Retinal pigment epithelial cell (primary cell): ENCODE data around the gene CCNL2.

Experiments used
- DNase-seq: peaks from one replicate; pipeline ENCODE4 v3.0.0-alpha.2; 2010; ENCODE audit warnings: low read depth
- H3K4me3 ChIP-seq: 2 replicates; pipeline ENCODE4 v1.5.1; 2011; ENCODE audit warnings: mild to moderate bottlenecking, low read length, control low read depth, moderate library complexity
- TF ChIP-seq, protein P1 (sequence below): conservative IDR thresholded peaks from 2 replicates; pipeline ENCODE4 v1.5.1; 2011; ENCODE audit warnings: low read depth, low read length, control low read depth, inconsistent platforms

The CCNL2 gene

DNA sequence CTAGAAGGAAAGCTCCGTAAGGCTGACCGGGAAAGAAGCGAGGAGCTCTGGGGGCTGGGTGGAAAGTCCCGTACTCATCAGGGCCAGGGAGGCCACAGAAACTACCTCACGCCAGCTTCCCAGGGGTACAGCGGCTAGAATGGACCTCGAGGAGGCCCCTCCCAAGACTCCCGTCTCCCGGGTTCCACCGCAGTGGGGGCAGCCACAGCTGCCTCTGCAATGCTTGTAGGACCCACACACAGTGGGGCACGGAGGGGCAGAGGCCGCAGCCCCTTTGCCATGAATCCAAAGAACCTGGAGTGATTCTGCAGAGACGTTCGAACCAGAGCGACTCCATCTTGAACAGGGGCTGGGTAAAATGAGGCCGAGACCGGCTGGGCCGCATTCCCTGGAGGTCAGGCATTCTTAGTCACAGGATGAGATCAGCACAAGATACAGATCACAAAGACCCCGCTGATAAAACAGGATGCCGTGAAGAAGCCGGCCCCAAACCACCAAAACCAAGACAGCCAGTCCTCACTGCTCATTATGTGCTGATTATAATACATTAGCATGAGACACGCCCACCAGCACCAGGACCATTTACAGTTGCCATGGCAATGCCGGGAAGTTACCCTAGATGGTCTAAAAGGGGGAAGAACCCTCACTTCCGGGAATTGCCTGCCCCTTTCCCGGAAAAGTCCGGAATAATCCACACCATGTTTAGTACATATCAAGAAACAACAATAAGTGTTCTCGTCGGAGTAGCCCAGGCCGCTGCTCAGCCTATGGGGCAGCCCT is 23.5 kb upstream of the CCNL2 start:
- H3K4me3 ChIP-seq, result no peak overlapping the region
- TF ChIP-seq, protein P1, sequence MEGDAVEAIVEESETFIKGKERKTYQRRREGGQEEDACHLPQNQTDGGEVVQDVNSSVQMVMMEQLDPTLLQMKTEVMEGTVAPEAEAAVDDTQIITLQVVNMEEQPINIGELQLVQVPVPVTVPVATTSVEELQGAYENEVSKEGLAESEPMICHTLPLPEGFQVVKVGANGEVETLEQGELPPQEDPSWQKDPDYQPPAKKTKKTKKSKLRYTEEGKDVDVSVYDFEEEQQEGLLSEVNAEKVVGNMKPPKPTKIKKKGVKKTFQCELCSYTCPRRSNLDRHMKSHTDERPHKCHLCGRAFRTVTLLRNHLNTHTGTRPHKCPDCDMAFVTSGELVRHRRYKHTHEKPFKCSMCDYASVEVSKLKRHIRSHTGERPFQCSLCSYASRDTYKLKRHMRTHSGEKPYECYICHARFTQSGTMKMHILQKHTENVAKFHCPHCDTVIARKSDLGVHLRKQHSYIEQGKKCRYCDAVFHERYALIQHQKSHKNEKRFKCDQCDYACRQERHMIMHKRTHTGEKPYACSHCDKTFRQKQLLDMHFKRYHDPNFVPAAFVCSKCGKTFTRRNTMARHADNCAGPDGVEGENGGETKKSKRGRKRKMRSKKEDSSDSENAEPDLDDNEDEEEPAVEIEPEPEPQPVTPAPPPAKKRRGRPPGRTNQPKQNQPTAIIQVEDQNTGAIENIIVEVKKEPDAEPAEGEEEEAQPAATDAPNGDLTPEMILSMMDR, result no peak
- DNase-seq, result no peak

DNA sequence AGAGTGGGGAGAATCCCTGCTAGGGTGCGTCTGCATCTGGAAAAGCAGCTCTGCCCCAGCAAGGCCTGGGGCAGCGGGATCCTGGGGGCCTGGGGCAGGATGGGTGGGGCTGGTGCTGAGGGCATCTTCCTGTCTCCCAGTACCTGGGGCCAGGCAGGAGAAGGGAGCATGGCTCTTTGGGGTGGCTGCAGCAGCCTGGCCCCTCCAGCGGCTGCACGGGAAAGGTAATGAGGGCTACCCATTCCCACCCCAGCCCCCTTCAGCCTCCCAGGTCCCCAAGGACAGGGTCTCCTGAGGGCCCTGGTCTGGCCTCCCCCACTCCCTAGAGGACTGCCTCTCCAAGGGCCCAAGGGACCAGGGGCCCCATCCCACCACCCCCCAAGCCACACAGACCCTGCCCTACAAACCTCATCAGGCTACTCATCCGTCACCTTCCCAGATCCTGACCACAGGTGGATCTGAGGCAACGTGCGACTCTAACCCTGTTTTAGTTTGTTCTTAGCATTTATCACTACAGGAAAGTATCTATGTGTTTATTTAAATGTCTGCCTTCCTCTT is 22.9 kb upstream of the CCNL2 start:
- no peak overlapping the region for H3K4me3 ChIP-seq
- TF ChIP-seq, protein P1, result no peak
- no peak for DNase-seq

DNA sequence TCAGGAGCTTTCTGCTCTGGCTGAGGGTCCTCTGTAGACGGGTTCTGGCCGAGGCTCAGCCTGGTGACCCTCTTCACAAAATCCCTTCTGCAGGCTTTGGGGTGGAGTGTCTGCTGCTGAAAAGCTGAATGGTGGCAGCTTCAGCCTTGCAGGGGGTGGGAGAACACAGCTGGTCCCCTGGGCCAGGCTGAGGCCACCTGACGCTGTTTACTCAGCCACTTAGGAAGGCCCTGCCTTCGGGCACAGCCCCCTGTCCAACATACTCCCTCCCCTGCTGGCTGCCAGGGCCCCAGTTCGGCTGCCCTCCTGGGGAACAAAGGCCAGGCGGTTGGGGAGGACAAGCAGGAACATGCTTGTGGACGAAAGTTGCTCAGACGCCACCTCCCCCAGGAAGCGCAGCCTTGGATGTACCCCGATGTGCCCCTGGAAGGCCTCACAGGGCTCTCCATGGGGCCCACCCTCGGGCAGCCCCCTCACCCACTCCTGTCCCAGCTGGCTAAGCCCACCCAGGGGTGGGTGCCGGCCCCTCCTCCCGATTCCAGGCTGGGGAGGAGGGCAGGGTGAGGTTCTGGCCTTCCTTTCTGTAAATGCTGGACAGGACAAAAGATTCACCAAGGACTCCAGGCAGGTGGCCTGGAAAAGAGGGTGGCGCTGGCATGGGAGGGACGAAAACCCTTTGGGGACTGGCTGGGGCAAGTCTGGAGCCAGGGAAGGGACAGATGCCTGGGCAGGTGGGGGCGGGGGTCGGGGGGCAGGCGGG is 22.2 kb upstream of the CCNL2 start, which contains the start of gene ANKRD65:
ANKRD65 (minus strand) TSS at position 130 of the 760 bp plus-strand sequence. CDS start 271 bp downstream, outside the sequence.
- no peak within 1 kb of the TSS for H3K4me3 ChIP-seq
- TF ChIP-seq, protein P1, result no peak
- DNase-seq, result no peak

DNA sequence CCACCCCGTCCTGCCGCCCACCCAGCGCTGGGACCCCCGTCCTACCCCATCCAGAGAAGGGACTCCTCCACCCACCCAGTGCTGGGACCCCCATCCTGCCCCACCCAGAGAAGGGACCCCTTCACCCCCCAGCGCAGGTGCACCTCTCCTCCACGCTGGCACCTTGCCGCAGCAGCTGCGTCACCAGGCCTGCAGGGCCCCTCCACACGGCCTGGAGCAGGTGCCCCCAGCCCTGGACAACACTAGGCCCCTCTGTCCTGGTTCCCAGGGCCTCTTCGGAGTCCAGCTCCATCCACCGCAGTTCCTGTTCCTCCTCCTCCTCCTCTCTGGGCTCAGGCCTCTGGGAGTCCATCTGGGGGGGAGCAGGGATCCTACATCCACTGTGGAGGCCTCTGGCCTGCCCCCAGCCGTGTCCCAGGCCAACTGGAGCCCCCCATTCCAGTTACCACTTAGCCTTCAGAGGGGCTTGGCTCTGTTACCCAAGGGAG is 21.6 kb upstream of the CCNL2 start:
- no peak for DNase-seq
- TF ChIP-seq, protein P1, result no peak
- H3K4me3 ChIP-seq, result no peak overlapping the region

DNA sequence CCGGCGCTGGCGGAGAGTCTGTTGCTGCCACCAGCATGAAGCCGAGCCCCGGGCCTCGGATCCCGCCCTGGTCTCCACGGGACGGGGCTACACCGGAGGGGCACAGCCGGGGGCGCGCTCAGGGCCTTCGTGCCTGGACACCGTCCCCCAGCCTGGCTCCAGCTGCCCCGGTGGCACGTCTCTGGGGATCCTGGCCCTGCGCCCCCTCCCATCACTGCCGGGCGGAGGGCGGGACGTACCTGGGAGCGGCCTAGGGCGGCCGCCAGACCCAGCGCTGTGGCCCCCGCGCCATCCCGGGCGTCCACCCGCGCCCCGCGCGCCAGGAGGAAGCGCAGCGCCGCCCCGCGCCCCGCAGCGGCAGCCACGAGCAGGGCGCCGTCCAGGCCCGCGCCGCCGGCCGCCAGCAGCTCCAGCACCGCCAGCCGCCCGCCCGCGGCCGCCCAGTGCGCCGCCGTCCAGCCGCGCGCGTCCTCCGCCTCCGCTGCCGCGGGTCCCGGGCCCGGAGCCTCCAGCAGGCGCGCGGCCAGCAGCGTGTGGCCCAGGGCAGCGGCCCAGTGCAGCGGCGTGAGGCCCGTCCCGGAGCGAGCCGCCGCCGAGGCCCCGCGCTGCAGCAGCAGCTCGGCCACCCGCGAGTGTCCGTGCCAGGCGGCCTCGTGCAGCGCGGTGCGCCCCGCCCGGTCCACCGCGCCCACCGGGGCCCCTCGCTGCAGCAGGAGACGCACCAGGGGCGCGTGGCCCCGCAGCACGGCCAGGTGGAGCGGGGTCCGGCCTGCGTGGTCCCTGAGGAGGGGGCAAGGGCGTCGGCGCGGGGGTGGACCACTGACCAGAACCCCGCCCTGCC is 20.9 kb upstream of the CCNL2 start:
- TF ChIP-seq, protein P1, result no peak
- H3K4me3 ChIP-seq, result no peak overlapping the region
- no peak for DNase-seq

DNA sequence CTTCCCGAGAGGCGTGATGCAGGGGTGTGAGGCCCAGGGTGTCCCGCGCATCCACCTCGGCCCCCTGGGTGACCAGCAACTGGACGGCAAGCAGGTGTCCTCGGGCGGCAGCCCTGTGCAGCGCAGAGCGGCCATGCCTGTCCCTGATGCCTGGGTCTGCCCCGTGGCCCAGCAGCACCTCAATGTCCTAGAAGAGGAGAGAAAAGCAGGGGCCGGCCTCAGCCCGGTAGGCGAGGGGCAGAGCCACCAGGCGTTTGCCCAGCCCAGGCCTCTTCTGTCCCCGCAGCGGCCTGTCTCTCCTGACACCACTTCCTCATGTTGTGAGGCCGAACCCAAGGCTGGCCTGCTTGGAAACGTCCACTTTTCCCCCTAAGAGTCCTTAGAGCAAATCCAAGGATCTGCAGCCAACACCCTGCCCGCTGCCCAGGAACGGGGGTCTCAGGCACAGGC is 20.3 kb upstream of the CCNL2 start:
- DNase-seq, result no peak
- TF ChIP-seq, protein P1, result no peak
- no peak overlapping the region for H3K4me3 ChIP-seq
